Sigmoid colon (tissue), 4 donors: ENCODE measurements around the gene KATNAL2.

Experiments
- POLR2A ChIP-seq, 2 donors: fragments of 450-650 bp; IDR thresholded peaks; one replicate each; pipeline ENCODE4 v1.6.1; 2016; ENCODE audit warnings: antibody characterized with exemption in 2 of 2, mild to moderate bottlenecking in 2 of 2, moderate library complexity in 2 of 2
- POLR2AphosphoS5 ChIP-seq, 4 donors: sonication (generic); formaldehyde crosslinking; IDR thresholded peaks; one replicate each; pipeline ENCODE4 v1.6.1; 2017; ENCODE audit warnings: antibody characterized with exemption in 4 of 4
- TF ChIP-seq, protein P1 (sequence below), 4 experiments: fragments of 450-650 bp in 3 of 4; fragments of 200-600 bp in 1 of 4; IDR thresholded peaks; one replicate each; pipeline ENCODE4 v1.5.1; 2016 to 2019; ENCODE audit warnings: antibody characterized with exemption in 4 of 4, mild to moderate bottlenecking in 3 of 4, moderate library complexity in 2 of 4

DNA sequence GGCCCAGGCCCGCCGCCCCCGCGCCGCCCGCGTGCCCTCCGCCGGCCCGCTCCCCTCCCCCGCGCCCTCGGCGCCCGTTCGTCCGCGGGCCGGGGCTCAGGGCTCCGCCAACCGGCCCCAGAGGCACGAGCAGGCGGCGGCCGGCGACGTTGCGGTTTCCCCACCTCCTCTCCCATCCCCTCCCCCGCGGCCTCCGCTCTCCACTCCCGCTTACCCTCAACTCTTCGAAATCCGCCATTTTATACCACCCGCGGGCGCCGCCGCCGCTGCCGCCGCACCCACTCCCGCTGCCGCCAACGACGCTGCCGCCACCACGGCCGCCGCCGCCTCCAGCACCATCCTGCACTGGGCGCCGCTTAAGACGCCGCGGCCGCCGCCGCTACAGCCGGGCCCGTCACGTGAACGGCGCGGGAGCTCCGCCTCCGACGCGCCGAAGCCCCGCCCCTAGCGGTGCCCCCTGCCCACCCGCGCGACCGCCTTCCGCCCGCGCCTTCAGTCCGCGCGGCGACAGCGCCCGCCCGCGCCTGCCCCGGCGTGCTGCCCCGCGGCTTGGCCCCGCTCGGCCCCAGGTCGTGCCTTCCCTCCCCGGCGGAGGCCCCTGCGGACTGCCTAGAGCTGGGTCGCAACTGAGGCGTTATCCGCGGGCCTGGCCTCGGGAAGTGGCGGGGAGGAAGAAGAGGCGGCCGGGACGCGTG, at the start of gene KATNAL2, which contains the start of gene PIAS2:
- TF ChIP-seq, protein P1, sequence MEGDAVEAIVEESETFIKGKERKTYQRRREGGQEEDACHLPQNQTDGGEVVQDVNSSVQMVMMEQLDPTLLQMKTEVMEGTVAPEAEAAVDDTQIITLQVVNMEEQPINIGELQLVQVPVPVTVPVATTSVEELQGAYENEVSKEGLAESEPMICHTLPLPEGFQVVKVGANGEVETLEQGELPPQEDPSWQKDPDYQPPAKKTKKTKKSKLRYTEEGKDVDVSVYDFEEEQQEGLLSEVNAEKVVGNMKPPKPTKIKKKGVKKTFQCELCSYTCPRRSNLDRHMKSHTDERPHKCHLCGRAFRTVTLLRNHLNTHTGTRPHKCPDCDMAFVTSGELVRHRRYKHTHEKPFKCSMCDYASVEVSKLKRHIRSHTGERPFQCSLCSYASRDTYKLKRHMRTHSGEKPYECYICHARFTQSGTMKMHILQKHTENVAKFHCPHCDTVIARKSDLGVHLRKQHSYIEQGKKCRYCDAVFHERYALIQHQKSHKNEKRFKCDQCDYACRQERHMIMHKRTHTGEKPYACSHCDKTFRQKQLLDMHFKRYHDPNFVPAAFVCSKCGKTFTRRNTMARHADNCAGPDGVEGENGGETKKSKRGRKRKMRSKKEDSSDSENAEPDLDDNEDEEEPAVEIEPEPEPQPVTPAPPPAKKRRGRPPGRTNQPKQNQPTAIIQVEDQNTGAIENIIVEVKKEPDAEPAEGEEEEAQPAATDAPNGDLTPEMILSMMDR (IDR thresholded peaks at IDR 0.05) = no peak
- TF ChIP-seq POLR2A (IDR thresholded peaks at IDR 0.05) (peak; percentile 32 to 44), POLR2AphosphoS5 (IDR thresholded peaks at IDR 0.05) (peak; percentile 50 to 90 (median 86))
